ENCODE data around the gene AHRR.
"Not testable (repeated sequence)": the region's sequence is repeated elsewhere in the genome, so short reads cannot be mapped to it uniquely, and the experiment has no call there.

Gene AHRR

DNA sequence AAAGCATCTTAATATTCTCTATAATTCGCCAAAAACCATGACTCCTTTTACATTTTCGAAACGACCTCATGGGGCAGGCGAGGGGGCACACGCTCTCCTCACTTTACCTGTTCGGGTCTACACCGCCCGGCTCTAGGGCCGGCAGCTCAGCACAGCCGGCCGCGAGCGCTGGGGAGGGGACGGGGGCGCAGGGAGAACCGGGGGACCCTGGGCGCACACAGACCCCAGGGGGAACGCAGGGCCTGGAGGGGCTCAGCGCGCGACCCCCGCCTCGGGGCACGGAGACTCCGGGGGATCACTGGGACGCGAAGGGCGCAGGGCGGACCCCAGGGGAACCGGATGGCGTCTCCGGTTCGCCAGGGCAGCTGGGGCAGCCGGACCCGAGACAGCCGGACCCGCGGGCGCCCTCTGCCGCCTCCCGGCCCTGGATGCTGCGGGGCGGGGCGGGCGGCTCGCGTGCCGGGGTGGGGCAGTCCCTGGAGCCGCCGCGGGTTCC is at the start of gene AHRR:
AHRR (plus strand) TSS at position 485 of the 496 bp plus-strand sequence. CDS start 22,189 bp downstream, outside the sequence.
- FAIRE-seq, result no peak

- FAIRE-seq, result not testable (repeated sequence)
Measured at GRCh38 chr5:271828-272167, 49.7 kb upstream of the AHRR start.

GRCh38 chr5:273091-273490 is 48.4 kb upstream of the AHRR start:
- FAIRE-seq, result not testable (repeated sequence)

DNA sequence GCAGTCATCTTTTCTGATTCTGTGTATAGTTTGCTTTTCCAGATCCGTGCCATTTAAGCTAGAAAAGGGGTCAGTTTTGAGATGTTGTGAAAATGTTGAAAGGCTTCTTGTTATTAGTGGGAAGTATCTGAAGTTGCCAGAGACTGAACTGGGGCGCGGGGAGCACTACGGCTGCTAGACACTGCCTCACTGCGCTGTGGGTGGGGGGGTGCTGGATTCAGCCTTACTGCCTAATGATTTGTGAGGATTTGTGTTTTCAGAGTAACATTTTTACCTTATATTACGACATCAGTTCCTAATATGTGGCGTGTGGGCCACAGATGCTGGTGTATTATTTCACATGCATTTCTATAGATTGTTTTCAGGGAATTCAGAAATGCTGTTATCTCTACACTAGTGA is 48.0 kb upstream of the AHRR start:
- not testable (repeated sequence) for FAIRE-seq

- not testable (repeated sequence) for FAIRE-seq
Measured at GRCh38 chr5:274346-274745, 47.2 kb upstream of the AHRR start.

- FAIRE-seq, result no peak
Measured at GRCh38 chr5:278646-279045, 42.9 kb upstream of the AHRR start.

DNA sequence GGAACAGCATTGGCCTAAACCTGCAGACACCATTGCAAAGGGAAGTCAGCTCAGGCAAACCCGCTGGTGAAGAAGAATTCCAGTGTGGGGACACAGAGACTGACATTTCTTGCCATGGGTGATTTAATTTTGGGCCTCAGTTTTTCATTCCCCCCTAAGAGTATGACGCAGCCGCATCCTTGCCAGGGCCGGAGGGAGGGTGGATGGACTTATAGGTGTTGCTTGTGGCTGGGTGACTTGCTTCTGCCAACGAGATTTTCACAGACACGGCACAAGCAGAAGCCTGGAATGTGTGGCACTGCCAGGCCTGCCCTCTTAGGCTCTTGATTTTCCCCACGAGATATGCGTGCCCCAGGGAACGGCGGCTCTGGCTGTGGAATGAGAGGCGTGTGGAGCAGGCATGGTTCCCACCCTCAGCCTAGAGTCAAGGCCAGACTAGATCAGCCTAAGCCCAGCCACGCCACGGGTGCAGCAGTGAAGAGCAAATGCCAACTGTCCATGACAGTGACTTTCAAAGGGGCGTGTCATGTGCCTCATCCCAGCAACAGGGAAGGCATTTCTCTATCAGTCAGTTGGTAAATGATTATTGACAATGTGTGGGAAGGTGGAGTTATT is 42.4 kb upstream of the AHRR start:
- not testable (repeated sequence) for FAIRE-seq

GRCh38 chr5:285991-286557 is 35.4 kb upstream of the AHRR start:
- no peak for FAIRE-seq

DNA sequence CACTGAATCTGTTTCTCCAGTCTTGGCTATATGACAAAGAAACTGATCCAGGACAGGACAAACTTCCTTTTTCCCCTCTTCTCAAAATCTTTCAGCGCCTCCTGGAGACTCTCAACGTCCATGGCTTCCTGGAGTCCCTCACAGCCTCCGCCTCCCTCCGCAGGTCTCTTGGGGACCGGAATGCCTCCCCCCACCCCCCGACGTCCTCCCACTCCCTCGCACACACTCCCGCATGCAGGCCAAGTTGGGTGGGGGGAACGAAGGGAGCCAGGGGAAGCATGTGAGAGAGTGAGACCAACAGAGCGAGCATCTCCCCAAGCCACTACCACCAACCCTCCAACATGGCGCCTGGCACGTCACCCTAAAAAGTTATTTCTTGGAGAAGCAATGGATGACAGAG is 31.3 kb upstream of the AHRR start:
- not testable (repeated sequence) for FAIRE-seq

DNA sequence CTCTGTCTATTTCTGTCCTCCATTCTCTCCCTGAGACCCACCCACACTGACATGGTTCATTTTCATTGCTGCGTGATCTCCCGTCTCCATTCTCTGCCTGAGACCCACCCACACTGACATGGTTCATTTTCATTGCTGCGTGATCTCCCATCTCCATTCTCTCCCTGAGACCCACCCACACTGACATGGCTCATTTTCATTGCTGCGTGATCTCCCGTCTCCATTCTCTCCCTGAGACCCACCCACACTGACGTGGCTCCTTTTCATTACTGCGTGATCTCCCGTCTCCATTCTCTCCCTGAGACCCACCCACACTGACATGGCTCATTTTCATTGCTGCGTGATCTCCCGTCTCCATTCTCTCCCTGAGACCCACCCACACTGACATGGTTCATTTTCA is 30.2 kb upstream of the AHRR start:
- FAIRE-seq, result not testable (repeated sequence)

- not testable (repeated sequence) for FAIRE-seq
Measured at GRCh38 chr5:294788-295187, 26.7 kb upstream of the AHRR start.

GRCh38 chr5:296207-296606 is 25.3 kb upstream of the AHRR start:
- not testable (repeated sequence) for FAIRE-seq

- not testable (repeated sequence) for FAIRE-seq
Measured at GRCh38 chr5:296954-297353, 24.6 kb upstream of the AHRR start.

DNA sequence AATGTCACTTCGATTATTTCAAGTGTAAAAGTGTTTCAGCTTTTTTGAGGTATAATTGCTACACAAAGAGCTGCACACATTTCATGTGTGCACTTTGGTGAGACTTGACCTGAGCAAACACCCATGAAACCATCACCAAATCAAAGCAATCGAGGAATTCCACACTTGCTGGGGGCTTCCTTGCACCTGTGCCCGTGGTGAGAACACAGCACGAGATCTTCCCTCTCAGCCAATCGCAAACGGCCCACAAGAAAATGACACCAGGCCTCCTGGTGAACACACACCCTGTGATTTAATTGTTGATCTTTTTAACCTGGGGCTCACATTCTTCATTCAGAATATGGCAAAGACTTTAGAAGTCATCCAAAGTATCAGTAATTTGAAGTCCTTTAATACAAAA is 24.1 kb upstream of the AHRR start:
- FAIRE-seq, result not testable (repeated sequence)

GRCh38 chr5:297991-298736 is 23.4 kb upstream of the AHRR start:
- FAIRE-seq, result not testable (repeated sequence)

DNA sequence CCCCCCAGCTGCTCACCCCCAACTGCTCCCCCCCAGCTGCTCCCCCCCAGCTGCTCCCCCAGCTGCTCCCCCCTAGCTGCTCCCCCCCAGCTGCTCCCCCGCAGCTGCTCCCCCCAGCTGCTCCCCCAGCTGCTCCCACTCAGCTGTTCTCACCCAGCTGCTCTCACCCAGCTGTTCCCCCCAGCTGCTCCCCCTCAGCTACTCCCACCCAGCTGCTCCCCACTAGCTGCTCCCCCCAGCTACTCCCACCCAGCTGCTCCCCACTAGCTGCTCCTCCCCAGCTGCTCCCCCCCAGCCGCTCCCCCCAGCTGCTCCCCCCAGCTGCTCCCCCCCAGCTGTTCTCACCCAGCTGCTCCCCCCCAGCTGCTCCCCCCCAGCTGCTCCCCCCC is 22.8 kb upstream of the AHRR start:
- no peak for FAIRE-seq

- FAIRE-seq, result not testable (repeated sequence)
Measured at GRCh38 chr5:299921-300320, 21.6 kb upstream of the AHRR start.

GRCh38 chr5:300691-301435 is 20.7 kb upstream of the AHRR start:
- not testable (repeated sequence) for FAIRE-seq

DNA sequence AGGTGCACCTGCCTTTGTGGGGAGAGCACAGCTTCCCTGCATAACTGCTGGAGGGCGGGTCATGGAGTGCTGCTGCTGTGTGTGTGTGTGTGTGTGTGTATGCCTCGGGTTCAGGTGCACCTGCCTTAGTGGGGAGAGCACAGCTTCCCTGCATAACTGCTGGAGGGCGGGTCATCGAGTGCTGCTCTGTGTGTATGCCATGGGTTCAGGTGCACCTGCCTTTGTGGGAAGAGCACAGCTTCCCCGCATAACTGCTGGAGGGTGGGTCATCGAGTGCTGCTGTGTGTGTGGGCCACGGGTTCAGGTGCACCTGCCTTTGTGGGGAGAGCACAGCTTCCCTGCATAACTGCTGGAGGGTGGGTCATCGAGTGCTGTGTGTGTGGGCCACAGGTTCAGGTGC is 19.1 kb upstream of the AHRR start:
- FAIRE-seq, result not testable (repeated sequence)

DNA sequence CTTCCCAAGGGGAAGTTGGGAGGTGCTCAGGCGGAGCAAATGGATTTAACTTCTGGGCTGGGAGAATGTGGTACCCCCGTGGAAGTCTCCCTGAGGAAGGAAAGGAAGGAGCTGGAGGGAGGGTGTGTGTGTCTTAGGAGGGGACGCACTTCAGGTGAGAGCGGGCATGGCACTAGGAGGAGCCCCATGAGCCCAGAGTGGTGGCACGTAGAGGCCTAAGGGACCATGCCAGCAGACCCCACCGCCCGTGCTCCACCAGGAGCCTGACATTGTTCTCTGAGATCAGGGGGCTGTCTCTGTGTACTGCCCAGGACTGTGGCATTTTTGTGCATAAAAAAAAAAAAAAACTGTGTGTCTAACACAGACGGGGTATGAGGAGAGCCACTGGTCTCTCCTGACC is 18.5 kb upstream of the AHRR start:
- no peak for FAIRE-seq

DNA sequence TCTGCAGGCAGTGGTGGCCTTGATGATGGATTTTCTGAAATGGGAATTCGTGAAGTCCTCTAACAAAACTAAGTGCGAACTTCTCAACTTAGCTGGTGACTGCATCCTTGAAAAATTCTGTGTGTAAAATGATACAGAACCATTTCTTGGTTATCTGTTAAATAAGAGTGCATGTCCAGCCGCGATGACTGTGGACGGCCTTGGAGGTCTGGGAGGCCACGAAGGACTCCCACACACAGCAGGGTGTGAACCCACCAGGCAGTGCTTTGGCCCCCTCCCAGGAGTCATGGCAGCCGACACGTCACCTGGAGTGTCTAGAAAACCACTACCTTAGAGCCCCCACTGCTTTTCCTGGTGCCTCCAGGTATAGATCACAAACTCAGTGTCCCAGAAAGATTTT is 17.8 kb upstream of the AHRR start:
- FAIRE-seq, result not testable (repeated sequence)

- no peak for FAIRE-seq
Measured at GRCh38 chr5:305050-305449, 16.5 kb upstream of the AHRR start.

DNA sequence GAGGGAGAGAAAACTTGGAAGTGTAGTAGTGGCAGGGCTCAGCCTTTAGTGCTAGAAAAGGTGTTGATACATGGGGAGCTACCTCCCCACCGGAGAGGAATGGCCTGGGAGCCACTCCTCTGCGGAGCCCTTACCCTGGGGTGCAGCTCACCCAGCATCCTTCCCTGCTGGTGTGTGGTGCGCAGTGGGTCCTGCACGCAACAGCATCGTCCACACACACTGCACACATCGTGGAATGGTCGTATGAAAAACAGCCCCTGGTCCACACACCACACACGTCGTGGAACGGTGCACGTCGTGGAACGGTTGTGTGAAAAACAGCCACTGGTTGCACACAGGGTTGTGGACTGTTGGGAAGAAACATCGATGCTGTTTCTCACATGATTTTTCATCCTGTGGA is 16.1 kb upstream of the AHRR start:
- FAIRE-seq, result no peak
